K562 (cell line): Measurements from ENCODE around the gene PRKG1.

Source experiments
- CTCF ChIP-seq, 3 experiments: IDR thresholded peaks in 2 of 3; conservative IDR thresholded peaks in 1 of 3; 2 replicates each; pipeline ENCODE4 v1.5.1; 2011 to 2012; ENCODE audit warnings: low read length in 3 of 3, mild to moderate bottlenecking in 3 of 3, control low read depth in 2 of 3, improper control_type of control experiment in 1 of 3, inconsistent platforms in 1 of 3, low read depth in 1 of 3, mixed read lengths in 1 of 3, moderate library complexity in 1 of 3; ENCODE audit not compliant: insufficient read depth in 2 of 3
- MAX ChIP-seq: sonication (generic); formaldehyde crosslinking; IDR thresholded peaks from 2 replicates; pipeline ENCODE4 v1.9.0; 2022; ENCODE audit warnings: mild to moderate bottlenecking, missing genetic modification reagents
- MEF2A ChIP-seq: IDR thresholded peaks from 2 replicates; pipeline ENCODE4 v1.6.1; 2011; ENCODE audit warnings: low read depth, mild to moderate bottlenecking, low read length, moderate library complexity; ENCODE audit not compliant: control insufficient read depth
- SMC3 ChIP-seq: conservative IDR thresholded peaks from 2 replicates; pipeline ENCODE4 v1.6.1; 2011; ENCODE audit warnings: low read depth, low read length, improper control_type of control experiment; ENCODE audit not compliant: insufficient read depth
- USF2 ChIP-seq: sonication (generic); formaldehyde crosslinking; IDR thresholded peaks from 2 replicates; pipeline ENCODE4 v1.5.0; 2020; ENCODE audit warnings: missing genetic modification reagents
- ZBTB2 ChIP-seq: fragments of 450-650 bp; IDR thresholded peaks from 2 replicates; pipeline ENCODE4 v1.6.1; 2016; ENCODE audit warnings: antibody characterized with exemption

- TF ChIP-seq ZBTB2 (no peak), MEF2A (no peak), USF2 (CRISPR knock-in tag) (no peak), CTCF (IDR thresholded peaks at IDR 0.05 in 2 of 3, conservative IDR thresholded peaks at IDR 0.05 in 1 of 3; ENCODE audit: insufficient read depth in 2 of 3, low read depth in 1 of 3, low read length in 3 of 3) (no peak), MAX (CRISPR knock-in tag) (no peak), SMC3 (no peak)
These were observed 876.2 kb downstream of the PRKG1 start for GRCh38 chr10:51950371-51950995.
